K562 (cell line): ENCODE measurements around the gene ZFYVE26. TPM values are rescaled to one million over a fixed set of nuclear protein-coding genes. Genes with fewer than 3 reads are reported as not detected.
A peak's percentile ranks its signal among the peaks of the same experiment; 100 is the strongest.

Source experiments
- CBX3 ChIP-seq, 2 experiments: IDR thresholded peaks; 1 replicate in 1 of 2; 2 replicates in 1 of 2; pipeline ENCODE4 v1.6.1; 2012; ENCODE audit warnings: inconsistent platforms in 2 of 2, low read length in 2 of 2, borderline replicate concordance in 1 of 2, control low read depth in 1 of 2
- CHD4 ChIP-seq: fragments of 200-600 bp; sonication (generic); IDR thresholded peaks from 3 replicates; pipeline ENCODE4 v1.6.1; 2012; ENCODE audit warnings: low read depth, mild to moderate bottlenecking, mixed read lengths, low read length, inconsistent platforms; ENCODE audit not compliant: insufficient read depth, insufficient replicate concordance, poor library complexity, severe bottlenecking
- CXXC5 ChIP-seq: fragments of 250-450 bp; sonication (Bioruptor Pico); IDR thresholded peaks from 2 replicates; pipeline ENCODE4 v1.8.0; 2022; ENCODE audit warnings: inconsistent platforms, mild to moderate bottlenecking, moderate library complexity
- HCFC1 ChIP-seq: IDR thresholded peaks from 2 replicates; pipeline ENCODE4 v1.6.1; 2012; ENCODE audit warnings: low read depth, low read length, improper control_type of control experiment
- ILK ChIP-seq: fragments of 450-650 bp; IDR thresholded peaks from 2 replicates; pipeline ENCODE4 v1.6.1; 2016; ENCODE audit warnings: missing genetic modification characterization, low read depth, mild to moderate bottlenecking, missing compliant biosample characterization, moderate library complexity, borderline replicate concordance
- NR4A1 ChIP-seq, 2 experiments: fragments of 250-450 bp in 1 of 2; fragments of 450-650 bp in 1 of 2; sonication (Bioruptor Pico) in 1 of 2; IDR thresholded peaks; 2 replicates each; pipeline versions ENCODE4 v1.4.0 to v1.6.1; 2016 to 2020; ENCODE audit warnings: mild to moderate bottlenecking in 2 of 2, missing compliant biosample characterization in 1 of 2, missing genetic modification characterization in 1 of 2, moderate library complexity in 1 of 2
- POLR2B ChIP-seq: fragments of 450-650 bp; IDR thresholded peaks from 2 replicates; pipeline ENCODE4 v1.6.1; 2018; ENCODE audit warnings: low read depth; ENCODE audit not compliant: partially characterized antibody
- POLR2H ChIP-seq: IDR thresholded peaks from 2 replicates; pipeline ENCODE4 v1.6.1; 2016; ENCODE audit warnings: missing genetic modification characterization, low read depth, mild to moderate bottlenecking, control low read depth, missing compliant biosample characterization, moderate library complexity
- SOX6 ChIP-seq: fragments of 450-650 bp; IDR thresholded peaks from 2 replicates; pipeline ENCODE4 v1.6.1; 2014; ENCODE audit warnings: mild to moderate bottlenecking
- TARDBP ChIP-seq: fragments of 450-650 bp; IDR thresholded peaks from 2 replicates; pipeline ENCODE4 v1.6.1; 2016
- USF2 ChIP-seq: sonication (generic); formaldehyde crosslinking; IDR thresholded peaks from 2 replicates; pipeline ENCODE4 v1.5.0; 2020; ENCODE audit warnings: missing genetic modification reagents
- ZNF146 ChIP-seq: IDR thresholded peaks from one replicate; pipeline ENCODE4 v1.6.1; 2018; ENCODE audit warnings: missing compliant biosample characterization; ENCODE audit not compliant: unreplicated experiment
- ZNF280A ChIP-seq: fragments of 450-650 bp; IDR thresholded peaks from 2 replicates; pipeline ENCODE4 v1.6.1; 2018; ENCODE audit warnings: mild to moderate bottlenecking, low read depth; ENCODE audit not compliant: partially characterized antibody
- ZNF407 ChIP-seq: fragments of 450-650 bp; IDR thresholded peaks from 2 replicates; pipeline ENCODE4 v1.6.1; 2016; ENCODE audit warnings: low read depth
- ZNF57 ChIP-seq: fragments of 450-650 bp; formaldehyde crosslinking; IDR thresholded peaks from 2 replicates; pipeline ENCODE4 v1.4.0; 2020; ENCODE audit warnings: mild to moderate bottlenecking, moderate library complexity
- polyA plus RNA-seq, 8 experiments: library from polyadenylated mRNA; depleted of rRNA in 4 of 8; stranded (reverse) in 5 of 8; unstranded in 3 of 8; fragments of >200 nt; fragmentation: Nextera tagmentation in 2 of 8; fragmentation: Illumina TruSeq in 1 of 8; extraction: Ambion mirVana in 2 of 8; extraction: Trizol in 1 of 8; gene quantifications; 2 replicates each; pipeline versions ENCODE4 v1.2.1 to v1.2.3, GENCODE V29; 2011 to 2014; ENCODE audit warnings: inconsistent platforms in 1 of 8, missing spikeins in 1 of 8
- total RNA-seq, 7 experiments: library from RNA; depleted of rRNA in 6 of 7; stranded (reverse); fragments of >200 nt in 6 of 7; fragmentation: Illumina TruSeq in 2 of 7; extraction: Trizol in 2 of 7; gene quantifications; 2 replicates each; pipeline versions ENCODE4 v1.2.1 to v1.2.3, GENCODE V29; 2011 to 2021; ENCODE audit warnings: low replicate concordance in 1 of 7
- TF ChIP-seq, protein P1 (sequence below): sonication (generic); formaldehyde crosslinking; IDR thresholded peaks from 2 replicates; pipeline ENCODE4 v1.9.0; 2022; ENCODE audit warnings: mild to moderate bottlenecking, missing genetic modification reagents

ZFYVE26 gene
- total and polyA plus RNA-seq, 9 of the 15 experiments (the other 6 are each of a cell fraction or from before 2014, with no cell fraction given), result 0.32 to 9.1 (median 5.9) TPM

GRCh38 chr14:67820428-67820971, 4.1 kb upstream of the ZFYVE26 start (continued):
- no peak for TF ChIP-seq POLR2H (tag)
- no peak for TF ChIP-seq HCFC1
- TF ChIP-seq ZNF407, result no peak
- TF ChIP-seq SOX6, result no peak
- TF ChIP-seq, protein P1, sequence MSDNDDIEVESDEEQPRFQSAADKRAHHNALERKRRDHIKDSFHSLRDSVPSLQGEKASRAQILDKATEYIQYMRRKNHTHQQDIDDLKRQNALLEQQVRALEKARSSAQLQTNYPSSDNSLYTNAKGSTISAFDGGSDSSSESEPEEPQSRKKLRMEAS (CRISPR knock-in tag), result peak; percentile 61; the same call in 1 of the 2 replicates
- TF ChIP-seq POLR2B, result no peak
- TF ChIP-seq USF2 (CRISPR knock-in tag), result 0 out of 2 replicates have a peak, but pooled peaks have one; percentile 3
- TF ChIP-seq NR4A1 (CRISPR knock-in tag; IDR thresholded peaks at IDR 0.05), result no peak
- no peak for TF ChIP-seq NR4A1 (tag; IDR thresholded peaks at IDR 0.05)
- TF ChIP-seq ZNF146 (CRISPR knock-in tag), result no peak
- no peak for TF ChIP-seq CBX3 (IDR thresholded peaks at IDR 0.05; ENCODE audit: borderline replicate concordance in 1 of 2, low read length in 2 of 2)
- no peak for TF ChIP-seq ZNF57 (CRISPR knock-in tag)
- TF ChIP-seq ZNF280A, result no peak
- TF ChIP-seq CXXC5, result no peak
- no peak for TF ChIP-seq CHD4
- TF ChIP-seq TARDBP, result no peak
- TF ChIP-seq ILK, result no peak
